HepG2 (cell line): ENCODE data around the gene CUL9. TPM values are rescaled to one million over a fixed set of nuclear protein-coding genes. Genes with fewer than 3 reads are reported as not detected.

Source experiments
- HOXA3 ChIP-seq: sonication (generic); formaldehyde crosslinking; IDR thresholded peaks from 2 replicates; pipeline ENCODE4 v1.5.0; 2020; ENCODE audit warnings: missing genetic modification reagents
- NFYC ChIP-seq: IDR thresholded peaks from 2 replicates; pipeline ENCODE4 v1.6.1; 2016; ENCODE audit warnings: missing genetic modification reagents, missing compliant biosample characterization
- NR3C1 ChIP-seq: sonication (generic); formaldehyde crosslinking; IDR thresholded peaks from 2 replicates; pipeline ENCODE4 v1.4.0; 2020; ENCODE audit warnings: missing genetic modification reagents
- RARA ChIP-seq: IDR thresholded peaks from 2 replicates; pipeline ENCODE4 v1.6.1; 2016; ENCODE audit warnings: missing genetic modification reagents, missing compliant biosample characterization
- ZFP37 ChIP-seq: sonication (generic); formaldehyde crosslinking; IDR thresholded peaks from 2 replicates; pipeline ENCODE4 v1.4.0; 2020; ENCODE audit warnings: missing genetic modification reagents, borderline replicate concordance
- ZNF205 ChIP-seq: IDR thresholded peaks from 2 replicates; pipeline ENCODE4 v1.6.1; 2018; ENCODE audit warnings: missing biosample characterization, missing genetic modification reagents
- ZNF446 ChIP-seq: sonication (generic); formaldehyde crosslinking; IDR thresholded peaks from 2 replicates; pipeline ENCODE4 v1.5.0; 2020; ENCODE audit warnings: mild to moderate bottlenecking, missing genetic modification reagents
- ZNF616 ChIP-seq: sonication (generic); formaldehyde crosslinking; IDR thresholded peaks from 2 replicates; pipeline ENCODE4 v1.5.0; 2020; ENCODE audit warnings: low read depth, mild to moderate bottlenecking, missing genetic modification reagents
- ZNF775 ChIP-seq: sonication (generic); formaldehyde crosslinking; IDR thresholded peaks from 2 replicates; pipeline ENCODE4 v1.4.0; 2020; ENCODE audit warnings: missing genetic modification reagents, mild to moderate bottlenecking, moderate library complexity, borderline replicate concordance
- polyA plus RNA-seq, 8 experiments: library from polyadenylated mRNA; depleted of rRNA in 3 of 8; stranded (reverse) in 7 of 8; unstranded in 1 of 8; fragments of >200 nt; fragmentation: Illumina TruSeq in 4 of 8; extraction: Trizol in 4 of 8; gene quantifications; 2 replicates each; pipeline versions ENCODE4 v1.2.1 to v1.2.3, GENCODE V29; 2011 to 2016; ENCODE audit warnings: low read depth in 4 of 8, missing spikeins in 1 of 8, mixed read lengths in 1 of 8; ENCODE audit not compliant: insufficient read depth in 1 of 8
- total RNA-seq, 5 experiments: library from RNA; depleted of rRNA; stranded (reverse); fragments of >200 nt; fragmentation: Illumina TruSeq; extraction: Trizol; gene quantifications; 2 replicates each; pipeline ENCODE4 v1.2.3, GENCODE V29; 2016; ENCODE audit warnings: low read depth in 1 of 5
- TF ChIP-seq, protein P1 (sequence below): sonication (generic); formaldehyde crosslinking; IDR thresholded peaks from 2 replicates; pipeline ENCODE4 v1.4.0; 2020; ENCODE audit warnings: mild to moderate bottlenecking, missing genetic modification reagents
- TF ChIP-seq, protein P2 (sequence below): sonication (generic); formaldehyde crosslinking; IDR thresholded peaks from 2 replicates; pipeline ENCODE4 v1.4.0; 2020; ENCODE audit warnings: missing genetic modification reagents, mild to moderate bottlenecking, borderline replicate concordance
- TF ChIP-seq, protein P3 (sequence below): sonication (generic); formaldehyde crosslinking; IDR thresholded peaks from 2 replicates; pipeline ENCODE4 v1.9.0; 2021; ENCODE audit warnings: missing genetic modification reagents, borderline replicate concordance
- TF ChIP-seq, protein P4 (sequence below): sonication (generic); formaldehyde crosslinking; IDR thresholded peaks from 2 replicates; pipeline ENCODE4 v1.8.1; 2023; ENCODE audit warnings: mild to moderate bottlenecking, missing genetic modification reagents
- TF ChIP-seq, protein P5 (sequence below): sonication (generic); formaldehyde crosslinking; IDR thresholded peaks from 2 replicates; pipeline ENCODE4 v1.4.0; 2020; ENCODE audit warnings: missing genetic modification reagents, borderline replicate concordance
- TF ChIP-seq, protein P6 (sequence below): sonication (generic); formaldehyde crosslinking; IDR thresholded peaks from 2 replicates; pipeline ENCODE4 v1.5.0; 2020; ENCODE audit warnings: missing genetic modification reagents
- TF ChIP-seq, protein P7 (sequence below): IDR thresholded peaks from 2 replicates; pipeline ENCODE4 v1.6.1; 2018; ENCODE audit warnings: missing genetic modification reagents, mild to moderate bottlenecking, missing compliant biosample characterization

CUL9 gene
- total and polyA plus RNA-seq, 2 of the 13 experiments (the other 11 are each of a cell fraction or from before 2014, with no cell fraction given) = 11.4 to 13.7 TPM

DNA sequence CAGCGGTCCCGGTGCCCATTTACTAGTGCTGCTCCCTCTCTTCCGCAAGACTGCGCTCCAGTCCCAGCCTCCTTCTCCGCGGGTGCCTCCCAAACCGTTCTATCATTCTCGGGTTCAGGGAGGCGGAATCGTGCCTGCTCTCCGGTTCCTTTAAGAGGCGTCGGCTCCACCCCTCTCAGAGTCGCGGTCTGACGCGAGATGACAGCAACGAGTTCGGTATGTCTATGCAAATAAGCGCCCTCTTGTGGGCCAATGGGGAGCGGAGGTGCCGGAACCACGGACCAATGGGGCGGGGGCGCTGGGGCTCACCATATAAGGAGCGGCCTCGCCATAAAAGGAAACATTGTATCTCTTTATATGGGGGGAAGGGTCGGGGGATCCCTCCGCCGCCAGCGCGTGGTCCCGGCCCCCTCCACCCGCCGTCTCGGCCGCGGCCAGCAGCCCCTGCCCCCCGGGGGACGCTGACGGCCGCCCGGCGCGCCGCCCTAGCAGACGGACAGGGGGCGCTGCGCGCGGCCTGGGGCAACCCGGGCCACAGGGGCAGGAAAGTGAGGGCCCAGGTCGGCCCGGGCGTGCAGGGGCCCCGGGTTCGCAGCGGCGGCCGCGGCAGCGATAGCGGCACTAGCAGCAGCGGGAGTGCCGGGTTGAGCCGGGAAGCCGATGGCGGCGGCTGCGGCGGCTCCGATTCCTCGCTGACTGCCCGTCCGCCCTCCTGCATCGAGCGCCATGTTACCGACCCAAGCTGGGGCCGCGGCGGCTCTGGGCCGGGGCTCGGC lies 10.9 kb upstream of the CUL9 start, which contains the start of gene SRF (continued):
- TF ChIP-seq ZNF775 (CRISPR knock-in tag) (peak; percentile 86; the same call in 1 of the 2 replicates), NFYC (CRISPR knock-in tag) (peak; percentile 81), NR3C1 (CRISPR knock-in tag) (no peak), HOXA3 (CRISPR knock-in tag) (peak; percentile 87), ZNF205 (CRISPR knock-in tag) (peak; percentile 12; the same call in 1 of the 2 replicates), RARA (peak; percentile 29; the same call in 1 of the 2 replicates), ZNF446 (CRISPR knock-in tag) (no peak; the same call in 1 of the 2 replicates), ZFP37 (CRISPR knock-in tag) (no peak), ZNF616 (0 out of 2 replicates have a peak, but pooled peaks have one; percentile 42)
- TF ChIP-seq, protein P1, sequence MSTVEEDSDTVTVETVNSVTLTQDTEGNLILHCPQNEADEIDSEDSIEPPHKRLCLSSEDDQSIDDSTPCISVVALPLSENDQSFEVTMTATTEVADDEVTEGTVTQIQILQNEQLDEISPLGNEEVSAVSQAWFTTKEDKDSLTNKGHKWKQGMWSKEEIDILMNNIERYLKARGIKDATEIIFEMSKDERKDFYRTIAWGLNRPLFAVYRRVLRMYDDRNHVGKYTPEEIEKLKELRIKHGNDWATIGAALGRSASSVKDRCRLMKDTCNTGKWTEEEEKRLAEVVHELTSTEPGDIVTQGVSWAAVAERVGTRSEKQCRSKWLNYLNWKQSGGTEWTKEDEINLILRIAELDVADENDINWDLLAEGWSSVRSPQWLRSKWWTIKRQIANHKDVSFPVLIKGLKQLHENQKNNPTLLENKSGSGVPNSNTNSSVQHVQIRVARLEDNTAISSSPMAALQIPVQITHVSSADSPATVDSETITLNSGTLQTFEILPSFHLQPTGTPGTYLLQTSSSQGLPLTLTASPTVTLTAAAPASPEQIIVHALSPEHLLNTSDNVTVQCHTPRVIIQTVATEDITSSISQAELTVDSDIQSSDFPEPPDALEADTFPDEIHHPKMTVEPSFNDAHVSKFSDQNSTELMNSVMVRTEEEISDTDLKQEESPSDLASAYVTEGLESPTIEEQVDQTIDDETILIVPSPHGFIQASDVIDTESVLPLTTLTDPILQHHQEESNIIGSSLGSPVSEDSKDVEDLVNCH = no peak
- TF ChIP-seq, protein P2, sequence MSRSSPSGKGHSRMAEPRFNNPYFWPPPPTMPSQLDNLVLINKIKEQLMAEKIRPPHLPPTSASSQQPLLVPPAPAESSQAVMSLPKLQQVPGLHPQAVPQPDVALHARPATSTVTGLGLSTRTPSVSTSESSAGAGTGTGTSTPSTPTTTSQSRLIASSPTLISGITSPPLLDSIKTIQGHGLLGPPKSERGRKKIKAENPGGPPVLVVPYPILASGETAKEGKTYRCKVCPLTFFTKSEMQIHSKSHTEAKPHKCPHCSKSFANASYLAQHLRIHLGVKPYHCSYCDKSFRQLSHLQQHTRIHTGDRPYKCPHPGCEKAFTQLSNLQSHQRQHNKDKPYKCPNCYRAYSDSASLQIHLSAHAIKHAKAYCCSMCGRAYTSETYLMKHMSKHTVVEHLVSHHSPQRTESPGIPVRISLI = peak; percentile 60; the same call in 1 of the 2 replicates
- TF ChIP-seq, protein P3, sequence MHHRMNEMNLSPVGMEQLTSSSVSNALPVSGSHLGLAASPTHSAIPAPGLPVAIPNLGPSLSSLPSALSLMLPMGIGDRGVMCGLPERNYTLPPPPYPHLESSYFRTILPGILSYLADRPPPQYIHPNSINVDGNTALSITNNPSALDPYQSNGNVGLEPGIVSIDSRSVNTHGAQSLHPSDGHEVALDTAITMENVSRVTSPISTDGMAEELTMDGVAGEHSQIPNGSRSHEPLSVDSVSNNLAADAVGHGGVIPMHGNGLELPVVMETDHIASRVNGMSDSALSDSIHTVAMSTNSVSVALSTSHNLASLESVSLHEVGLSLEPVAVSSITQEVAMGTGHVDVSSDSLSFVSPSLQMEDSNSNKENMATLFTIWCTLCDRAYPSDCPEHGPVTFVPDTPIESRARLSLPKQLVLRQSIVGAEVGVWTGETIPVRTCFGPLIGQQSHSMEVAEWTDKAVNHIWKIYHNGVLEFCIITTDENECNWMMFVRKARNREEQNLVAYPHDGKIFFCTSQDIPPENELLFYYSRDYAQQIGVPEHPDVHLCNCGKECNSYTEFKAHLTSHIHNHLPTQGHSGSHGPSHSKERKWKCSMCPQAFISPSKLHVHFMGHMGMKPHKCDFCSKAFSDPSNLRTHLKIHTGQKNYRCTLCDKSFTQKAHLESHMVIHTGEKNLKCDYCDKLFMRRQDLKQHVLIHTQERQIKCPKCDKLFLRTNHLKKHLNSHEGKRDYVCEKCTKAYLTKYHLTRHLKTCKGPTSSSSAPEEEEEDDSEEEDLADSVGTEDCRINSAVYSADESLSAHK (CRISPR knock-in tag) = no peak
- TF ChIP-seq, protein P4, sequence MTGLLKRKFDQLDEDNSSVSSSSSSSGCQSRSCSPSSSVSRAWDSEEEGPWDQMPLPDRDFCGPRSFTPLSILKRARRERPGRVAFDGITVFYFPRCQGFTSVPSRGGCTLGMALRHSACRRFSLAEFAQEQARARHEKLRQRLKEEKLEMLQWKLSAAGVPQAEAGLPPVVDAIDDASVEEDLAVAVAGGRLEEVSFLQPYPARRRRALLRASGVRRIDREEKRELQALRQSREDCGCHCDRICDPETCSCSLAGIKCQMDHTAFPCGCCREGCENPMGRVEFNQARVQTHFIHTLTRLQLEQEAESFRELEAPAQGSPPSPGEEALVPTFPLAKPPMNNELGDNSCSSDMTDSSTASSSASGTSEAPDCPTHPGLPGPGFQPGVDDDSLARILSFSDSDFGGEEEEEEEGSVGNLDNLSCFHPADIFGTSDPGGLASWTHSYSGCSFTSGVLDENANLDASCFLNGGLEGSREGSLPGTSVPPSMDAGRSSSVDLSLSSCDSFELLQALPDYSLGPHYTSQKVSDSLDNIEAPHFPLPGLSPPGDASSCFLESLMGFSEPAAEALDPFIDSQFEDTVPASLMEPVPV = peak; percentile 48; the same call in 1 of the 2 replicates
- TF ChIP-seq, protein P5, sequence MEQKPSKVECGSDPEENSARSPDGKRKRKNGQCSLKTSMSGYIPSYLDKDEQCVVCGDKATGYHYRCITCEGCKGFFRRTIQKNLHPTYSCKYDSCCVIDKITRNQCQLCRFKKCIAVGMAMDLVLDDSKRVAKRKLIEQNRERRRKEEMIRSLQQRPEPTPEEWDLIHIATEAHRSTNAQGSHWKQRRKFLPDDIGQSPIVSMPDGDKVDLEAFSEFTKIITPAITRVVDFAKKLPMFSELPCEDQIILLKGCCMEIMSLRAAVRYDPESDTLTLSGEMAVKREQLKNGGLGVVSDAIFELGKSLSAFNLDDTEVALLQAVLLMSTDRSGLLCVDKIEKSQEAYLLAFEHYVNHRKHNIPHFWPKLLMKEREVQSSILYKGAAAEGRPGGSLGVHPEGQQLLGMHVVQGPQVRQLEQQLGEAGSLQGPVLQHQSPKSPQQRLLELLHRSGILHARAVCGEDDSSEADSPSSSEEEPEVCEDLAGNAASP = peak; percentile 54
- TF ChIP-seq, protein P6, sequence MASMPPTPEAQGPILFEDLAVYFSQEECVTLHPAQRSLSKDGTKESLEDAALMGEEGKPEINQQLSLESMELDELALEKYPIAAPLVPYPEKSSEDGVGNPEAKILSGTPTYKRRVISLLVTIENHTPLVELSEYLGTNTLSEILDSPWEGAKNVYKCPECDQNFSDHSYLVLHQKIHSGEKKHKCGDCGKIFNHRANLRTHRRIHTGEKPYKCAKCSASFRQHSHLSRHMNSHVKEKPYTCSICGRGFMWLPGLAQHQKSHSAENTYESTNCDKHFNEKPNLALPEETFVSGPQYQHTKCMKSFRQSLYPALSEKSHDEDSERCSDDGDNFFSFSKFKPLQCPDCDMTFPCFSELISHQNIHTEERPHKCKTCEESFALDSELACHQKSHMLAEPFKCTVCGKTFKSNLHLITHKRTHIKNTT = peak; percentile 88; the same call in 1 of the 2 replicates
- TF ChIP-seq, protein P7, sequence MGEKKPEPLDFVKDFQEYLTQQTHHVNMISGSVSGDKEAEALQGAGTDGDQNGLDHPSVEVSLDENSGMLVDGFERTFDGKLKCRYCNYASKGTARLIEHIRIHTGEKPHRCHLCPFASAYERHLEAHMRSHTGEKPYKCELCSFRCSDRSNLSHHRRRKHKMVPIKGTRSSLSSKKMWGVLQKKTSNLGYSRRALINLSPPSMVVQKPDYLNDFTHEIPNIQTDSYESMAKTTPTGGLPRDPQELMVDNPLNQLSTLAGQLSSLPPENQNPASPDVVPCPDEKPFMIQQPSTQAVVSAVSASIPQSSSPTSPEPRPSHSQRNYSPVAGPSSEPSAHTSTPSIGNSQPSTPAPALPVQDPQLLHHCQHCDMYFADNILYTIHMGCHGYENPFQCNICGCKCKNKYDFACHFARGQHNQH (CRISPR knock-in tag) = peak; percentile 66; the same call in 1 of the 2 replicates
